Large intestine (tissue), 3 donors: ENCODE results near the gene LPCAT1. TPM values are rescaled to one million over a fixed set of nuclear protein-coding genes. Genes with fewer than 3 reads are reported as not detected.

Experiments used
- DNase-seq, 2 donors: peaks; one replicate each; pipeline versions ENCODE4 v3.0.0 to v3.0.0-alpha.2; 2013
- H3K27ac ChIP-seq: one replicate; pipeline ENCODE4 v1.5.1; 2013; ENCODE audit warnings: low read length
- H3K27me3 ChIP-seq: 2 replicates; pipeline ENCODE4 v1.6.1; 2013; ENCODE audit warnings: low read length; ENCODE audit not compliant: control insufficient read depth, insufficient read depth
- H3K36me3 ChIP-seq: 2 replicates; pipeline ENCODE4 v1.6.1; 2013; ENCODE audit warnings: low read length; ENCODE audit not compliant: control insufficient read depth, insufficient read depth
- H3K4me1 ChIP-seq: one replicate; pipeline ENCODE4 v1.6.1; 2013; ENCODE audit warnings: low read length; ENCODE audit not compliant: control insufficient read depth, insufficient read depth
- H3K4me3 ChIP-seq: one replicate; pipeline ENCODE4 v1.5.1; 2013; ENCODE audit warnings: low read length
- H3K9me3 ChIP-seq: one replicate; pipeline ENCODE4 v1.6.1; 2013; ENCODE audit warnings: mild to moderate bottlenecking, low read depth, low read length, moderate library complexity; ENCODE audit not compliant: control insufficient read depth
- WGBS: methylation state at CpG from one replicate; pipeline ENCODE4 v1.1.5; 2013; ENCODE audit warnings: low lambda C conversion rate; ENCODE audit not compliant: insufficient coverage; 5-methylcytosine and 5-hydroxymethylcytosine counted together
- polyA plus RNA-seq: library from polyadenylated mRNA; unstranded; fragments of 120-200 nt; gene quantifications from one replicate; pipeline ENCODE4 v1.2.1, GENCODE V29; 2013

The LPCAT1 gene
- polyA plus RNA-seq, 1 donor, result 14.8 TPM

DNA sequence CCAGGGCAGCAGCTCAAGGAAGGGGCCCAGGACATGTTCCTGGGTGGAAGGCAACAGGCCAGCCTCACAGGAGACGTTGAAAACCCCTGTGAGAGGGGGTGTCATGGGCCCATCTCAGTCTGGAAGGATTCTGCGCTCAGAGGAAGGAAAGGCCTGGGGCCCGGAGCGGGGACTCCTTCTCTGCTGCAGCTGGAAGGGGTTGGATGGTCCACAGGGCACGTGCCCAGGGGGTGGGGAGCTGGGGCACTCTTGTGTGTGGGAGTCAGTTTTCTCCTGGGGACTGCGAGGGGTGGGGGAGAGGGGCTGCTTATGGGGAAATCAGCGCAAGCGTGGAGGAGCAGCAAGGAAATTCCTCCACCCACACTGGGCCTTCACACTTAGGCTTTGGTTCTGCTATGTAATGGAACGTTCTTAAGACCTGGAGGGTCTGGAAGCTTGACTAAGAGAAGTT, 2.9 kb upstream of the LPCAT1 start:
- Histone ChIP-seq H3K27me3 (peaks cover 13% of the 10 kb centered on the region), H3K9me3 (no peaks in the 10 kb centered on the region), H3K4me1 (peaks cover 6% of the 10 kb centered on the region), H3K4me3 (no peak overlapping the region), H3K27ac (no peak overlapping the region), H3K36me3 (no peaks in the 10 kb centered on the region)
- no CpG with 5 or more reads among the region's 9 CpGs for WGBS
- no peak for DNase-seq

DNA sequence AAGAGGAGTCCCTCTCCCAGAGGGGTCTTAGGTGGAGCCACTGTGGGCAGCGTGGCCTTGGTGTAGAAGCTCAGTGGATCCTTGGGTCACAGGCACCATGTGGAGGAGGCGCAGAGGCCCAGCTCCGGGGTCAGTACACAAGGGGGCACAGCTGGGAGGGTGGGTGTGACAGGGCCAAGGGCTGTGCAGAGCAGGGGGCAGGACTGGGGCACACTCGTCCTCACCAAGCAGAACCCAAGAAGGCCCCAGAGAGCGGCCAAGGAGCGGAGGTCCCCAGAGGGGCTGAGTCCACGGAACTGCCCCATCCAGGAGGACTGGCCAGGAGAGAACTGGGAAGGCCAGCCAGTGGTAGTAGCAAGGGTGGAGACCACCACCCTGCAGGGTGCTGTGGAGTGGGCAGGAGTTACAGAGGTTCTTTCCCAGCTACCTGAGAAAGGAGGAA, 2.5 kb upstream of the LPCAT1 start:
- peaks cover 6% of the 10 kb centered on the region for H3K4me1 ChIP-seq
- WGBS, result no CpG with 5 or more reads among the region's 7 CpGs
- DNase-seq, result no peak
- no peaks in the 10 kb centered on the region for H3K36me3 ChIP-seq
- H3K9me3 ChIP-seq, result no peaks in the 10 kb centered on the region
- H3K4me3 ChIP-seq, result no peak overlapping the region
- H3K27ac ChIP-seq, result no peak overlapping the region
- H3K27me3 ChIP-seq, result peaks cover 15% of the 10 kb centered on the region

DNA sequence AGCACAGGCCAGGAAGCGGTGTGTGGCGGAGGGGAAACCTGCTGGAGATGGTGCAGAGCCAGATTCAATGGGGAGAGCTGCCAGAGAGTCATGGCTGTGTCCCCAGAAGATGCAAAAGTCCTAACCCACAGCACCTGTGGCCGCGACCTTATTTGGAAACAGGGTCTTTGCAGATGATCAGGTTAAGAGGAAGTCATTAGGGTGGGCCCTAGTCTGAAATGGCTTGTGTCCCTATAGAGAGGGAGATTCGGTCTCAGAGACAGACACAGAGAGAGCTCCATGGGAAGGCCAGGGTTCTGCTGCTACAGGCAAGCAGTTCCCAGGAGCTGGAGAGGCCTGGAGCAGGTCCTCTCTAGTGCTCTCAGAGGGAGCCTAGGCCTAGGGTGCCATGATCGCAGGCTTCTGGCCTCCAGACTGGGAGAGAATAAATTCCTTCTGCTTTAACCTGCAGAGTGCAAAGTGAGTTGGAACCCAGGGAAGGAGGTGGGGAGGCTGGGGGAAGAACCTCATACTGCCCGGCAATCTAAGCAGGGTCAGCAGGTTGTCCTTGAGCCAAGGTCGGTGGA, 1.9 kb upstream of the LPCAT1 start:
- Histone ChIP-seq H3K4me3 (no peak overlapping the region), H3K27me3 (peaks cover 15% of the 10 kb centered on the region), H3K9me3 (no peaks in the 10 kb centered on the region), H3K27ac (no peak overlapping the region), H3K36me3 (no peaks in the 10 kb centered on the region), H3K4me1 (peaks cover 6% of the 10 kb centered on the region)
- no peak for DNase-seq
- WGBS, result 100% methylated on average over 1 of the region's 8 CpGs

DNA sequence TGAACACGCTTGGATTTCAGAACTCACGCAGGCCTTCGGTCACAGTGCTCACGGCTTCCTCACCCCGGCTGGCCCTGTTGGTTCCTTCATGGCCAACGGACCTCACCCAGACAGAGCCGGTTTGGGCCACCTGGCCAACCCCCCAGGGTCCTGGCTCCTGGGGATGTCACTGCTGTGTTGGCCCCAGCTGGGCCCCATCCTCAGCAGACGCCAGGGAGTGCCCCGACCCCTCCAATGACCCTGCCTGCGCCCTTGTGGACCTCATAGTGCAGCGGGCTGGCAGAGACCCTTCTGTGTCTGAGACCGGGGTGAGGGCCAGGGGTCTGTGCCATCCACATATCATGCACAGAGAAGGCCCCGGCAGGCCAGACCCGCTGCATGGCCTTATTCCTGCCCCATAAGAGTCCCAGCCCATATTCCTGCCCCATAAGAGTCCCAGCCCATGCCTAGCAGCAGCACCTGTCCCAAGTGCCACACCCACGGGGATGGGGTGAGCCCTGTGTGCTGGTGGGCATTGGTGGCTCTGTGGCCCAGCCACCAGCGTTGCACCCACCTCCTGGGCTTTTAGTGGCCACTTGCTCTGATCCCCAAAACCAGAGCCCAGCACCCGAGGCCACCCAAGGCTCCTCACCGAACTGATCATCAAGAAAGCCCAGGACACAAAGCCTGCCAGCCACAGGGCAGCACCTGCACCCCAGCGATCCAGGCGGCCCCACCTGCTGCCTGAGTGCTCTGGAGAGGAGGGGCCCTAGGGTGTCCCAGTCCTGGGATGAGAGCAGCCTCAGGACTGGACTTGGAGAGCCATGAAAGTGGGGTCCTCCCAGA, 1.3 kb upstream of the LPCAT1 start:
- no peaks in the 10 kb centered on the region for H3K9me3 ChIP-seq
- no peak overlapping the region for H3K4me3 ChIP-seq
- peaks cover 6% of the 10 kb centered on the region for H3K4me1 ChIP-seq
- peaks cover 15% of the 10 kb centered on the region for H3K27me3 ChIP-seq
- no peak overlapping the region for H3K27ac ChIP-seq
- H3K36me3 ChIP-seq, result peaks cover 3% of the 10 kb centered on the region
- DNase-seq, result no peak
- WGBS, result no CpG with 5 or more reads among the region's 20 CpGs

DNA sequence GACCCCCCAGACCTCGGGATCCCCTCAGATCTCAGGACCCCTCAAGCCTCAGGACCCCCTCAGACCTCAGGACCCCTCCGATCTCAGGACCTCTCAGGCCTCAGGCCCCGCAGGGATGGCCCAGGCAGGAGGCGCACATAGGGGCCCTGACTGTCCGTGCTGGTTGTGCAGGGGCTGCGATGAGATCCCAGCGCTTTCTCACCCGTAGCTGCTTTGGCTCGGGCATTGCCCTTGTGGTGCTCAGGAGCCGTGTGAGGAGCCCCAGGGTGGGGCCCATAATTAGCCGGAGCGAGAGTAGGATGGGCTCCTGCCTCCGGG, 680 bp upstream of the LPCAT1 start:
- no peak for DNase-seq
- H3K4me3 ChIP-seq, result peak overlapping the region; percentile 52
- peaks cover 15% of the 10 kb centered on the region for H3K27me3 ChIP-seq
- H3K27ac ChIP-seq, result no peak overlapping the region
- WGBS, result no CpG with 5 or more reads among the region's 13 CpGs
- peaks cover 6% of the 10 kb centered on the region for H3K4me1 ChIP-seq
- no peaks in the 10 kb centered on the region for H3K9me3 ChIP-seq
- H3K36me3 ChIP-seq, result peaks cover 8% of the 10 kb centered on the region

DNA sequence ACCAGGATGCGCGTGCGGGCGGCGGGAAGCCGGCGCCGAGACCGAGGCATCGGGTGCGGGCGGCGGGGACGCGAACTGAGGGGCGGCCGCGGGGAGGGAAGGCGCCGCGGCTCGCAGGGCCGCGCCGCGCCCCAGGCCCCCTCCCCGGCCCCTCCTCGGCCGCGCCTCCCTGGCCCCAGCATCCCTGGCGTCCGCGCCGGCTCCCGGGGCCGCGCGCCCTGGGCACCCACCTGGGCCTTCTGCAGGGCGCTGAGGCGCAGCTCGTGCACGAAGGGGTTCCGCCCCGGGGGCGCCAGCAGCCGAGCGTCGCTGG, 324 bp downstream of the LPCAT1 start:
- Histone ChIP-seq H3K27me3 (peaks cover 15% of the 10 kb centered on the region), H3K4me1 (peaks cover 6% of the 10 kb centered on the region), H3K9me3 (no peaks in the 10 kb centered on the region), H3K4me3 (peak overlapping the region; percentile 26), H3K36me3 (peaks cover 12% of the 10 kb centered on the region), H3K27ac (no peak overlapping the region)
- no CpG with 5 or more reads among the region's 48 CpGs for WGBS
- DNase-seq, result no peak

DNA sequence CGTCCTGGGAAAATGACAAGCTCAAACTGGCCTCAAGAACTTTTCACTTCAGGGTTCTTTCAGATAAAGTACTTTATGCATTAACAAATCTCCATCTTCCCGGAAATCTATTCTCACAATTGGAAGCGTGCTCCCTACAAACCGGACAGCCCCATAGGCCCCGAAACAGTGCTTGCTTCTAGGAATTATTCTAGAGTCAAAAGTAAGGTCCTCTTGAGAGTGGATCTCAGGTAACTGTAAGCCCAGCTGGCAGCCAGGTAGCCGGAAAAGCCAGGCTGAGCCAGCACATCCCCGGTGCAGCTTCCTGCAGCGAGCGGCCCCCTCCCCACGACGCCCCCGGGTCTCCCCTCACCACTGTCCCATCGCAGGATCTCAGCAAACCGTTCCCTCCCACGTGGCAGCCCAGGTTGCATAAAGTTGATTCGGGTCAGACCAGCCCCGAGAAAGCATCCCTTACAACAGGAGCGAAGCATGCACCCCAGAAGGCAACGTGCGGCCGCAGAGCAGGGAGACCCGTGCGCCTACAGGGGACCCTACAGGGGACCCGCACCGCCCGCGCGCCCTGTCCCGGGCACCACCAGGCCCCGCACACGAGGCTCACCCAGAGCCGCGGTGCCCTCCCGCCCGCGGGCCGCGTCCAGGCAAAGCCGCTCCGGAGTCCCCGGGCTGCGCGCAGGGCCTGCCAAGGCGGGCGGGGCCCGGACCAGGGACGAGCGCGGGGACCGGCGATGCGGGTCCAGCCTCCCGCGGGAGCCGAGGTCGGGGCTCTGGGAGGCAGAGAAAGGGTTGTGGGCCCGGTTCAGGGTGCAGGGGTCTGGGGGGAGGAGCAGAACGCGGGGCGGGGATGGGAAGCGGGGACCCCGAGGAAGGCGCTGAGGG, 920 bp downstream of the LPCAT1 start:
- DNase-seq, result no peak
- Histone ChIP-seq H3K4me3 (peak overlapping the region; percentile 37), H3K9me3 (no peaks in the 10 kb centered on the region), H3K27me3 (peaks cover 15% of the 10 kb centered on the region), H3K36me3 (peaks cover 12% of the 10 kb centered on the region), H3K27ac (no peak overlapping the region), H3K4me1 (peaks cover 6% of the 10 kb centered on the region)
- 20% methylated on average over 1 of the region's 63 CpGs for WGBS

DNA sequence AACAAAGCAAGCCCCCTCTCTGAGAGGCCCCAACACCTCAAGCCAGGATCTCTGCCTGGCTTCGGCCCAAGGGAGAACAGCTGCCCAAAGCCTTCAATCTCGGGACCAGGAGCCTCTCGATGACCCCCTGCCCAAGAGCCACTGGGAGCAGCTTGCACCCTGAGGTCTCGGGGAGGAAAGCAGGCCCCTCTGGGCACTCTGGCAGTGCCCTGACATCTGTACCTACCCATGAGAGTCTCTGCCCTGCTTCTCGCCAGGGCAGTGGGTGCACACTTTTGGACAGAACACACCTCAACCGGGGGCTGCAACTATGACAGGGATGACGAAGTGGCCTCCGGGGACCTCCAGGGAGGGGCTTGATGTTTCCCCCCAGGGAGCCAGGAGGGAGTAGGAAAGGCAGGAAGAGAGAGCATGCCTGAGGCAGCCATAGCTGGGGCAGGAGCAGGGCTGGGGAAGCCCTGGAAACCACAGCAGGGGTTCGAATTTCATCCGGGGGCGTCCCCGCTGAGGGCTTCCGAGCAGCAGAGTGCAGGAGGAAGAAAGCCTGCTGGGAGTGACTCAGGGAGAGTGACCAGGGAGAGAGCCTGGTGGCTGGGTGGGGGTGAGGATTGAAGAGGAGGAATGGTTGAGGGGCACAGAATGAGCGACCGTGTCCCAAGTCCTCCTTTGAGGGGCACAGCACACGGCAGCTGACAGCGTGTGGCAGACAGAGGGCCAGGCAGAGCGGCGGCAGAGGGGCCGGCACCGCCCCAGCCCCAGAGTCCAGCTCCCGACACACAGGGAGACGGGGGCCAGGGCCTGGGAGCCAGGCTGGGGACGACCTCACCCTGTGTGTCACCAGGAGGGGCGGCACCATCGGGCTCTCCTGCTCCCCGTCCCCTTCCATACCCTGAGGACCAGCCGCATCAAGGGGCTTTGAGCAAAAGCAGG, 1.8 kb downstream of the LPCAT1 start:
- H3K4me3 ChIP-seq, result peak overlapping the region; percentile 37
- DNase-seq, result no peak
- peaks cover 12% of the 10 kb centered on the region for H3K36me3 ChIP-seq
- peaks cover 15% of the 10 kb centered on the region for H3K27me3 ChIP-seq
- WGBS, result no CpG with 5 or more reads among the region's 28 CpGs
- peaks cover 6% of the 10 kb centered on the region for H3K4me1 ChIP-seq
- H3K27ac ChIP-seq, result no peak overlapping the region
- H3K9me3 ChIP-seq, result no peaks in the 10 kb centered on the region

DNA sequence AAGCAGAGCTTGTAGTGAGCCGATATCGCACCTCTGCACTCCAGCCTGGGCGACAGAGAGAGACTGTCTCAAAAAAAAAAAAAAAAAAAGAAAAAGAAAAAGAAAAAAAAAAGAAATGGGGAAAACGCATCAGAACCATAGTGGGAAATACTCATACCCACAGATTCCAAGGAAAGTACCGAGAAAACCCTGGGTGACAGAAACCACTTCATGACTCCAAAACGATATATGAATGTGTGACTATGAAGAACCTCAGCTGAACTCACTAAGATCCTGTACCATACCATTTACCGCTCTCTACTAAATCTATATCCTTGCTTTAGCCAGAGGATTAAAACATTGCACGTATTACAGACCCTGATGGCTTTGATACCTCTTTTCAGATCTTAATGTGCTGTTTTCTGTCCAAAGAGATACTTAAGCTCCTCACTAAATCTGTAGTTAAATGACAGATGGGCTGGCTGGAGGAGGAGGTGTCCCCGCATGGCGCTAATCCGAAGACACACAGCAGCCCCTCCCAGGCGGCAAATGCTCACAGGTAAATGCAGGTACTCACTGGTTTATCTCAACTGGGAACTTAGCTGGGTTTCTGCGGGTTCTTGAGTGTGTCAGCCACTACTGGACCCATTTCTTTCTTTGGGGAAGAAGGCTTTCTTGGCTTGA, 2.8 kb downstream of the LPCAT1 start:
- peaks cover 12% of the 10 kb centered on the region for H3K36me3 ChIP-seq
- no peak overlapping the region for H3K27ac ChIP-seq
- peaks cover 15% of the 10 kb centered on the region for H3K27me3 ChIP-seq
- 97% methylated on average over 3 of the region's 13 CpGs for WGBS
- H3K9me3 ChIP-seq, result no peaks in the 10 kb centered on the region
- no peak for DNase-seq
- H3K4me1 ChIP-seq, result peaks cover 6% of the 10 kb centered on the region
- H3K4me3 ChIP-seq, result no peak overlapping the region
